HFF-Myc (cell line): ENCODE measurements around the gene COL26A1.

Experiments used
- DNase-seq: peaks from one replicate; pipeline ENCODE4 v3.0.0-alpha.2; 2011; ENCODE audit warnings: low read depth; ENCODE audit errors: extremely low read depth
- H3K4me3 ChIP-seq: replicated peaks from 2 replicates; pipeline ENCODE4 v1.5.1; 2011; ENCODE audit warnings: low read depth, mild to moderate bottlenecking, control low read depth, low read length
- TF ChIP-seq, protein P1 (sequence below): IDR thresholded peaks from 2 replicates; pipeline ENCODE4 v1.5.1; 2012; ENCODE audit warnings: mild to moderate bottlenecking, low read depth, low read length, control low read depth; ENCODE audit errors: missing control alignments

COL26A1 gene

DNA sequence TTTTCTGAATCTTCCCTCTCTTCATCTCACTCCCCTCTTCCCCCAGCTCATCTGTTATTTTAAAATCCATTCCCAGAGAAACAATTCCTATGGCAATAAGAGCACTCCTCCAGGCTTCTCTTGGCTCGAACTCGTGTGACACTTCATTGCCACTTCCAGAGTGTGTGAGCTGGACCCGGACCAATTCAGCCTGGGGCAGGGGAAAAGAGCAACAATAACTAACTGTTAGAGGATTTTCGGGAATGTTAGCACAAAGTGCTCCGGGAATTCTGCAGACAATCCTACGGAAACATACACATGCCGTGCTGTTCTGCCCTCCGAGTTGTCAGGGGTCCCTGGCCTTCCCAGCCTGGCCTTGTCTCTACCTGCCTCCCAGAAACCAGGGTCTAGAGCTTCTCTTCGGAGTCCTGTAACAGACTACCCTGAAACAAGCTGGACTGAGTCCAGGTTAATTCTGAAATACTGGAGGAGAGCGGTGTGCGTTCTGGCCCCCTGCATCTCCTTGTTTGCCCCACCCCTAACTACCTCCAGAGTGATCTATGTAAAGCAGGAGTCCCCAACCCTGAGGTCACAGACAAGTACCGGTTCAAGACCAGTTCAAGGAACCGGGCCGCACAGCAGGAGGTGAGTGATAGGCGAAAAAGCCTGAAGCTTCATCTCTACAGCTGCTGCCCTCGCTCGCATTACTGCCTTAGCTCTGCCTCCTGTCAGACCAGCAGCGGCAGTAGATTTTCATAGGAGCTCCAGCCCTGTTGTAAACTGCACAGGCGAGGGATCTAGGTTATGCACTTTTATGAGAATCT, 11.3 kb downstream of the COL26A1 start:
- no peak overlapping the region for H3K4me3 ChIP-seq
- TF ChIP-seq, protein P1, sequence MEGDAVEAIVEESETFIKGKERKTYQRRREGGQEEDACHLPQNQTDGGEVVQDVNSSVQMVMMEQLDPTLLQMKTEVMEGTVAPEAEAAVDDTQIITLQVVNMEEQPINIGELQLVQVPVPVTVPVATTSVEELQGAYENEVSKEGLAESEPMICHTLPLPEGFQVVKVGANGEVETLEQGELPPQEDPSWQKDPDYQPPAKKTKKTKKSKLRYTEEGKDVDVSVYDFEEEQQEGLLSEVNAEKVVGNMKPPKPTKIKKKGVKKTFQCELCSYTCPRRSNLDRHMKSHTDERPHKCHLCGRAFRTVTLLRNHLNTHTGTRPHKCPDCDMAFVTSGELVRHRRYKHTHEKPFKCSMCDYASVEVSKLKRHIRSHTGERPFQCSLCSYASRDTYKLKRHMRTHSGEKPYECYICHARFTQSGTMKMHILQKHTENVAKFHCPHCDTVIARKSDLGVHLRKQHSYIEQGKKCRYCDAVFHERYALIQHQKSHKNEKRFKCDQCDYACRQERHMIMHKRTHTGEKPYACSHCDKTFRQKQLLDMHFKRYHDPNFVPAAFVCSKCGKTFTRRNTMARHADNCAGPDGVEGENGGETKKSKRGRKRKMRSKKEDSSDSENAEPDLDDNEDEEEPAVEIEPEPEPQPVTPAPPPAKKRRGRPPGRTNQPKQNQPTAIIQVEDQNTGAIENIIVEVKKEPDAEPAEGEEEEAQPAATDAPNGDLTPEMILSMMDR = no peak
- no peak for DNase-seq

DNA sequence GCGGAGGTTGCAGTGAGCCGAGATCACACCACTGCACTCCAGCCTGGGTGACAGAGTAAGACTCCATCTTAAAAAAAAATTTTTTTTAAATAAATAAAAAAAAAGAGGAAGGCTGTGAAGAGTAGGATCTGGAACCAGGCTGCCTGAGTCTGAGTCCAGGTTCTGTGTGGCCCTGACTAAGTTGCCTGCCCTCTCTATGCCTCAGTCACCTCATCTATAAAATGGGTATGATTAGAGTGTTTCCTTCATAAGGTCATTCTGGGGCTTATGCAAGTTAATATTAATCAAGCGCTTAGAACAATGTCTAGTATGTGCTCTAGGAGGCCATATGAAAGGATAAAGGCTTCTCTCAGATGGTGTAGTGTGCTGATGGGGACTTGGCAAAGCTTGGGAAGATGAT, 12.3 kb downstream of the COL26A1 start:
- no peak for DNase-seq
- no peak overlapping the region for H3K4me3 ChIP-seq
- TF ChIP-seq, protein P1 = no peak

DNA sequence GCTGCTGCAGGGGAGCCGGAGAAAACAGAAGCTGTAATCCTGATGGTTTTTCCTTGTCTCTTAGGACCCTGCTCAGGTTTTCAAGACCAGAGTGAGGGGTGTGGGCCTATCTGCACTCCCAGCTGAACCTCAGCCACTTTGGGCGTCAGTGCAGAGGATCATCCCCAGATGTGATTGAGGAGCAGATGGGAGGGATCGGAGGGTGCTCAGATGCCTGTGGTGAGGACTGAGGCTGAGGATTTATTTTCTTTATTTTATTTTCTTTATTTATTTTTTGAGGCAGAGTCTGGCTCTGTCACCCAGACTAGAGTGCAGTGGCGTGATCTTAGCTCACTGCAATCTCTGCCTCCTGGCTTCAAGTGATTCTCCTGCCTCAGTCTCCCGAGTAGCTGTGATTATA, 13.9 kb downstream of the COL26A1 start:
- no peak overlapping the region for H3K4me3 ChIP-seq
- DNase-seq = no peak
- TF ChIP-seq, protein P1 = no peak

DNA sequence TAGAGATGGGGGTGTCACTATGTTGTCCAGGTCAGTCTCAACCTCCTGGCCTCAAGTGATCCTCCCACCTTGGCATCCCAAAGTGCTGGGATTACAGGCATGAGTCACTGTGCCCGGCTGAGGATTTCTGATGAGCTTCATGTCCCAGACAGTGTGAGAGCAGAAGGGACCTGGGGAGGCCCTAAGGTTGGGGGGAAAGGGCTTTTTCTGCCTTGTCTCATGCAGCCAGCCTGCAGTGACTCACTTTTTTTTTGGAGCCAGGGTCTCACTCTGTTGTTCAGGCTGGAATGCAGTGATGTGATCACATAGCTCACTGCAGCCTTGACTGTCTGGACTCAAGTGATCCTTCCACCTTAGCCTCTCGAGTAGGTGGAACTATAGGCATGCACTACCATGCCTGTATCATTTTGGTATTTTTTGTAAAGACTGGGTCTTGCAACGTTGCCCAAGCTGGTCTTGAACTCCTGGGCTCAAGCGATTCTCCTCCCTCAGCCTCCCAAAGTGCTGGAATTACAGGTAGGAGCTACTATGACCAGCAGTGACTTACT, 14.6 kb downstream of the COL26A1 start:
- DNase-seq = no peak
- TF ChIP-seq, protein P1 = no peak

DNA sequence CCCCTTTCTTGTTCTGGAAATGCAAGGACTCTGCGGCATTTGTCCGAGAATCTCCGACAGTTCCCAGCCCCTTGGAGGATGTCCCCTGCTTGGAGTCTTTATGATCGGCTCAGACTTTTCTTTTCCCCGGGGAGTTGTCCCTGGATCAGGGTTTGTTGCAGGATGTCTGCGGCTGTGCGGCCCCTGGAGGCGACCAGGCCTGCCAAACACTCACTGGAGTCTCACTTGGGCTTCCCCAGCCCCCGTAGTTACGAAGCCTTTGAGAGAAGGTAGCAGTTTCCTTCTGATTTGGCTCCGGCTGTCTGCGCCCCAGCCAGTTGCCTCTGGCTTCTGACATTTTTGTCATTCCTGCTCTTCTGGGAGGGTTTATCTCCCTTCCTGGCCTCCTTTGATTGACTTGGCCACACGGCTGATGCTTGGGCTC, 16.1 kb downstream of the COL26A1 start:
- TF ChIP-seq, protein P1 = no peak
- H3K4me3 ChIP-seq = no peak overlapping the region
- DNase-seq = no peak

More for the DNA sequence above, 14.6 kb downstream of the COL26A1 start:
- H3K4me3 ChIP-seq = no peak overlapping the region

DNA sequence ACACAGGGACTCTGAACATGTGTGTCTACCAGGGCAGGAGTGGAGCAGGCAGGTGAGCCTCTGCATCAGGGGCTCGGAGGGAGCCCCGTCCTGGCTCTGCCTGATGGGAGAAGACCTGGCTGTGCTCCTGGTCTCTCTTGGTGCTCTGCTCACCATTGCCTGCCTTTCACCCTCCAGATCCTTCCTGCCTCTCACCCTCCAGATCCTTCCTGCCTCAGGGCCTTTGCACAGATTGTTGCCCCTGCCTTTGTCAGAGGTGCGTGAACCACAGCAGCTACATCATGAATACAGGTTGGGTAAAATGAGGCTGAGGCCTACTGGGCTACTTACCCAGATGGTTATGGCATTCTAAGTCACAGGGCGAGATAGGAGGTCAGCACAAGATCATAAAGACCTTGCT, 16.6 kb downstream of the COL26A1 start:
- no peak for DNase-seq
- H3K4me3 ChIP-seq = no peak overlapping the region
- TF ChIP-seq, protein P1 = no peak
